ENCODE results near the gene CHRD.
"Not testable (repeated sequence)": the region's sequence is repeated elsewhere in the genome, so short reads cannot be mapped to it uniquely, and the experiment has no call there.

DNA sequence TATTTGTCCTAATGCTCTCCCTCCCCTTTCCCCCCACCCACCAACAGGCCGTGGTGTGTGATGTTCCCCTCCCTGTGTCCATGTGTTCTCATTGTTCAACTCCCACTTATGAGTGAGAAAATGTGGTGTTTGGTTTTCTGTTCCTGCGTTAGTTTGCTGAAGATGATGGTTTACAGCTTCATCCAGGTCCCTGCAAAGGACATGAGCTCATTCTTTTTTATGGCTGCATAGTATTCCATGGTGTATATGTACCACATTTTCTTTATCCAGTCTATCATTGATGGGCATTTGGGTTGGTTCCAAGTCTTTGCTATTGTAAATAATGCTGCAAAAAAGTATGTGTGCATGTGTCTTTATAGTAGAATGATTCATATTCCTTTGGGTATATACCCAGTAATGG, 53.3 kb downstream of the CHRD start:
- TF ChIP-seq, protein P1, sequence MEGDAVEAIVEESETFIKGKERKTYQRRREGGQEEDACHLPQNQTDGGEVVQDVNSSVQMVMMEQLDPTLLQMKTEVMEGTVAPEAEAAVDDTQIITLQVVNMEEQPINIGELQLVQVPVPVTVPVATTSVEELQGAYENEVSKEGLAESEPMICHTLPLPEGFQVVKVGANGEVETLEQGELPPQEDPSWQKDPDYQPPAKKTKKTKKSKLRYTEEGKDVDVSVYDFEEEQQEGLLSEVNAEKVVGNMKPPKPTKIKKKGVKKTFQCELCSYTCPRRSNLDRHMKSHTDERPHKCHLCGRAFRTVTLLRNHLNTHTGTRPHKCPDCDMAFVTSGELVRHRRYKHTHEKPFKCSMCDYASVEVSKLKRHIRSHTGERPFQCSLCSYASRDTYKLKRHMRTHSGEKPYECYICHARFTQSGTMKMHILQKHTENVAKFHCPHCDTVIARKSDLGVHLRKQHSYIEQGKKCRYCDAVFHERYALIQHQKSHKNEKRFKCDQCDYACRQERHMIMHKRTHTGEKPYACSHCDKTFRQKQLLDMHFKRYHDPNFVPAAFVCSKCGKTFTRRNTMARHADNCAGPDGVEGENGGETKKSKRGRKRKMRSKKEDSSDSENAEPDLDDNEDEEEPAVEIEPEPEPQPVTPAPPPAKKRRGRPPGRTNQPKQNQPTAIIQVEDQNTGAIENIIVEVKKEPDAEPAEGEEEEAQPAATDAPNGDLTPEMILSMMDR (conservative IDR thresholded peaks at IDR 0.05; ENCODE audit: low read depth, low read length) = not testable (repeated sequence)
- TF ChIP-seq EZH2 (IDR thresholded peaks at IDR 0.05; ENCODE audit: low read length, unreplicated experiment) = not testable (repeated sequence)
